ENCODE data around the gene RRP7A. TPM values are rescaled to one million over a fixed set of nuclear protein-coding genes. Genes with fewer than 3 reads are reported as not detected.

The RRP7A gene
- total and polyA plus RNA-seq, 10 of the 15 experiments (the other 5 are each of a cell fraction or from before 2014, with no cell fraction given): 2.9 to 114 (median 43.8) TPM

DNA sequence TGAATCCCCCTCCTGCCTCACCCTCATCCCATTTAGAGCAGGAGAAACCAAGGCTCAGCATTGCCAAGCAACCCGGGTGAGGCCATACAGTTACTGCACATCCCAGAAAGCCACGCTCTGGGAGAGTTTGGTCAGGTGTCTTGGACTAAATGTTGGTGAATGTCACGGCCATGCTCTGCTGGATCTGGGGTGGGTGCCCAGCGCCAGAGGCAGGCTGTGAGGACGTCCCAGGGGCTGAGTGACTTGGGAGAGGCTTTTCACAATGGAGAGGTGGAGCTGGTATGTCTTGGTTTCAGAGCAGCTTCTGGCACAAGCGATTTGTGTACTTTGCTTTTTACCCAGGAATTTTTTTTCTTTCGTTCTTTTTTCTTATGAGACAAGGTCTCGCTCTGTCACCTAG is 40.8 kb upstream of the RRP7A start:
- 46% methylated on average over 8 of the region's 8 CpGs for WGBS (ENCODE audit: insufficient coverage, insufficient replicate concordance, low lambda C conversion rate, missing lambda C conversion rate)
- no peaks in the 10 kb centered on the region for H3K27me3 ChIP-seq (replicated peaks in 1 of 2; ENCODE audit: control insufficient read depth in 2 of 2, insufficient read depth in 2 of 2, low read length in 1 of 2)
- ChIA-PET CTCF (interaction anchor here (0.6 to 1.6 kb wide), 5 partner anchors 8 to 54 kb away, joined by 3 to 5 read pairs (median 4); partner anchors contain the start of gene POLDIP3), RAD21 (ENCODE audit: unreplicated experiment) (no interaction called here), POLR2A (no interaction called here), SMC1A (ENCODE audit: uncharacterized antibody, unreplicated experiment) (no interaction called here)
- no peaks in the 10 kb centered on the region for H3K79me2 ChIP-seq (ENCODE audit: control insufficient read depth, insufficient read depth, low read length)
- H2AFZ ChIP-seq (ENCODE audit: control insufficient read depth, low read depth, low read length): no peak overlapping the region
- DNase-seq (ENCODE audit: low read depth, low spot score) (no peak), ATAC-seq (no peak), FAIRE-seq (no peak)
- intact Hi-C loops (cut with micrococcal nuclease; ENCODE audit: unreplicated experiment): no loop called here
- in situ Hi-C loops (cut with MboI): no loop called here
- BruUV-seq (replicated peaks): no TSS peak
- no peak overlapping the region for H3K9ac ChIP-seq (ENCODE audit: control insufficient read depth, insufficient read depth, low read length)
- no peaks in the 10 kb centered on the region for H3K36me3 ChIP-seq (ENCODE audit: control insufficient read depth in 2 of 2, insufficient read depth in 2 of 2, low read length in 1 of 2)
- no peak overlapping the region for H3K27ac ChIP-seq (ENCODE audit: control insufficient read depth, insufficient read depth)
- no peaks in the 10 kb centered on the region for H3K9me3 ChIP-seq (replicated peaks; ENCODE audit: control insufficient read depth, insufficient read depth, low read length)
- peaks cover 12% of the 10 kb centered on the region for H3K4me1 ChIP-seq (ENCODE audit: control insufficient read depth, insufficient read depth, low read length)
- no peak overlapping the region for H3K4me2 ChIP-seq (ENCODE audit: control insufficient read depth, insufficient read depth)
- no peak overlapping the region for H3K4me3 ChIP-seq
- TF ChIP-seq ZNF384 (IDR thresholded peaks at IDR 0.05; ENCODE audit: borderline replicate concordance, low read depth, low read length): no peak
- TF ChIP-seq BMI1 (IDR thresholded peaks at IDR 0.05; ENCODE audit: borderline replicate concordance): no peak
- TF ChIP-seq NFYB (IDR thresholded peaks at IDR 0.05; ENCODE audit: insufficient read depth, low read depth, low read length): no peak
- TF ChIP-seq SMC3 (IDR thresholded peaks at IDR 0.05; ENCODE audit: borderline replicate concordance, low read length): no peak
- TF ChIP-seq, protein P1, sequence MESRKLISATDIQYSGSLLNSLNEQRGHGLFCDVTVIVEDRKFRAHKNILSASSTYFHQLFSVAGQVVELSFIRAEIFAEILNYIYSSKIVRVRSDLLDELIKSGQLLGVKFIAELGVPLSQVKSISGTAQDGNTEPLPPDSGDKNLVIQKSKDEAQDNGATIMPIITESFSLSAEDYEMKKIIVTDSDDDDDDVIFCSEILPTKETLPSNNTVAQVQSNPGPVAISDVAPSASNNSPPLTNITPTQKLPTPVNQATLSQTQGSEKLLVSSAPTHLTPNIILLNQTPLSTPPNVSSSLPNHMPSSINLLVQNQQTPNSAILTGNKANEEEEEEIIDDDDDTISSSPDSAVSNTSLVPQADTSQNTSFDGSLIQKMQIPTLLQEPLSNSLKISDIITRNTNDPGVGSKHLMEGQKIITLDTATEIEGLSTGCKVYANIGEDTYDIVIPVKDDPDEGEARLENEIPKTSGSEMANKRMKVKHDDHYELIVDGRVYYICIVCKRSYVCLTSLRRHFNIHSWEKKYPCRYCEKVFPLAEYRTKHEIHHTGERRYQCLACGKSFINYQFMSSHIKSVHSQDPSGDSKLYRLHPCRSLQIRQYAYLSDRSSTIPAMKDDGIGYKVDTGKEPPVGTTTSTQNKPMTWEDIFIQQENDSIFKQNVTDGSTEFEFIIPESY (IDR thresholded peaks at IDR 0.05): no peak
- no peak for TF ChIP-seq KLF5 (IDR thresholded peaks at IDR 0.05; ENCODE audit: partially characterized antibody)
- no peak for TF ChIP-seq GABPA (IDR thresholded peaks at IDR 0.05; ENCODE audit: low read depth)
- TF ChIP-seq, protein P2, sequence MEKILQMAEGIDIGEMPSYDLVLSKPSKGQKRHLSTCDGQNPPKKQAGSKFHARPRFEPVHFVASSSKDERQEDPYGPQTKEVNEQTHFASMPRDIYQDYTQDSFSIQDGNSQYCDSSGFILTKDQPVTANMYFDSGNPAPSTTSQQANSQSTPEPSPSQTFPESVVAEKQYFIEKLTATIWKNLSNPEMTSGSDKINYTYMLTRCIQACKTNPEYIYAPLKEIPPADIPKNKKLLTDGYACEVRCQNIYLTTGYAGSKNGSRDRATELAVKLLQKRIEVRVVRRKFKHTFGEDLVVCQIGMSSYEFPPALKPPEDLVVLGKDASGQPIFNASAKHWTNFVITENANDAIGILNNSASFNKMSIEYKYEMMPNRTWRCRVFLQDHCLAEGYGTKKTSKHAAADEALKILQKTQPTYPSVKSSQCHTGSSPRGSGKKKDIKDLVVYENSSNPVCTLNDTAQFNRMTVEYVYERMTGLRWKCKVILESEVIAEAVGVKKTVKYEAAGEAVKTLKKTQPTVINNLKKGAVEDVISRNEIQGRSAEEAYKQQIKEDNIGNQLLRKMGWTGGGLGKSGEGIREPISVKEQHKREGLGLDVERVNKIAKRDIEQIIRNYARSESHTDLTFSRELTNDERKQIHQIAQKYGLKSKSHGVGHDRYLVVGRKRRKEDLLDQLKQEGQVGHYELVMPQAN (conservative IDR thresholded peaks at IDR 0.05): no peak
- TF ChIP-seq LARP7 (IDR thresholded peaks at IDR 0.05): no peak
- no peak for TF ChIP-seq CBX5 (IDR thresholded peaks at IDR 0.05; ENCODE audit: low read depth)
- no peak for TF ChIP-seq ZSCAN29 (IDR thresholded peaks at IDR 0.05)
- no peaks in the 10 kb centered on the region for H4K20me1 ChIP-seq (ENCODE audit: control insufficient read depth, insufficient read depth)
